ENCODE measurements around the gene RPRD1B.
A peak's percentile ranks its signal among the peaks of the same experiment; 100 is the strongest.

RPRD1B gene

DNA sequence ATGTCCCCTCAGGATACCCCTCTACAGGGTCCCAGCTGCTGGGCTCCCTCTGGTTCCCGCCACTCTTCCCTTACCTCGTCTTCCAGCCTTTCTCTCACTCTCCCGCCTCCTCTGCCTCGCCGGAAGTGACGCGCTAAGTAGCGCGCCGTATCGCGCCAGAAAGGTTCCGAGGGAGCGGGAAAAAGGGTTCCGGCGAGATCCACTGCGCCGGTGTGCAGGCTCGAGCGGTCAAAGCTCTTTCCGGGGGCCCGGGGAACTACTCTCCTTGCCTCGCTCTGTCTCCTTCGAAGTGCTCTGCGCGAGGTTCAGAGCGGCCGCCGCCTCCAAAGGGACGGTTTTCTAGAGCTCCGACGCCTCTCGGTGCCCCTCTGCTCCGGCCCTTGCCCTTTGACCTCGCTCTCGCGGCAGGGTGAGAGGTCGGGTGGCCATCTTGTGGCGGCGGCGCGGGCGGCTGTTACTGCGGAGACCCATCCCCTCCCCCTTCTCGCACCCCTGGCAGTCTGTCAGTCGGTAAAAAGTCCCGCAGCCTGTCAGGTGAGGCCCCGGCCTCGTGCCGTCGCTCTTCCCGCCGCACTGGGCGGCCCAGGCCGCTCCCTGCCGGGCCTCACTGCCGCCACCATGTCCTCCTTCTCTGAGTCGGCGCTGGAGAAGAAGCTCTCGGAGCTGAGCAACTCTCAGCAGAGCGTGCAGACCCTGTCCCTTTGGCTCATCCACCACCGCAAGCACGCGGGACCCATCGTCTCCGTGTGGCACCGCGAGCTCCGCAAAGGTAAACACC, at the start of gene RPRD1B, which contains the start of gene TTI1:
TSS of gene RPRD1B (plus strand) at position 417 of the 778 bp plus-strand sequence. CDS start at position 619, 202 bp downstream.
TSS of gene TTI1 (minus strand) at position 127 of the 778 bp plus-strand sequence. CDS start 19,640 bp downstream, outside the sequence.
- DNase-seq (ENCODE audit: low read depth), result peak; percentile 42

DNA sequence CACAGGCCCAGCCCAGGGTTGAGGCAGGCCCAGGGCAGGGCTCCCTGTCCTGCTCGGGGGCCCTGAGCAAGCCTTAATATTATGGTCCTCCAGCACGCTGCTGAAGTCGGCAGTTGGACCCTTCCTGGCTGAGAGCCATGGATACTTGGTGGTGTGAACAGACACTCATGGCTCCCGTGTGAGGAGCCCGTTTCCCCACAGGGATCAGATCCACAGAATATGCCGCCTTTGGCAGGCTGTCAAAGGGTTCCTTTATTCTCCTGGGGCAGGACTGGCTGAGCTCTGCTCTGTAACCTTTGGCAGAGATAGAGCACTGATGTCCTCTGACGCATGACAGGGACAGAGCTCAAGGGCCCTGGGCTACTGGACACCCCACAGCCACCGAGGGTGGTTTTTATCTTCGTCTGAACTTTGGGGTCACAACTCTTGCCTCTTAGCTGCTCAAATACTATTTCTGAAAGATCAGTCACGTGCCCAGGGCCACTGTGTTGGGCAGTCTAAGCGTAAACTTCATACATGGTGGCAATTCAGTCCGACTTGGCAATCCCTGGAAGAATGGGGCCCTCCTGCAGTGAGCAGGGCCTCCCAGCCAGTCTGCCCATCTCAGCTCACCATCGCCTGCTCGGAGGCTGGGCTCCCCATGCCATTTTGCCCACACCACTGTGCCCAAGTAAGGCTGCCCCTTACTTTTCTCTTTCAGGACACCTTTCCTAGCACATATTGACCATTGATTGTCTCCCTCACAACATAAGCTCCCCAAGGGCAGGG, 49.3 kb upstream of the RPRD1B start:
- DNase-seq (ENCODE audit: low read depth), result no peak

GRCh38 chr20:37986044-37986858, 47.3 kb upstream of the RPRD1B start:
- DNase-seq (ENCODE audit: low read depth), result no peak

- DNase-seq (ENCODE audit: low read depth), result no peak
Measured at GRCh38 chr20:37986873-37987601, 46.5 kb upstream of the RPRD1B start.

- no peak for DNase-seq (ENCODE audit: low read depth)
Measured at GRCh38 chr20:37987602-37988290, 45.8 kb upstream of the RPRD1B start.

DNA sequence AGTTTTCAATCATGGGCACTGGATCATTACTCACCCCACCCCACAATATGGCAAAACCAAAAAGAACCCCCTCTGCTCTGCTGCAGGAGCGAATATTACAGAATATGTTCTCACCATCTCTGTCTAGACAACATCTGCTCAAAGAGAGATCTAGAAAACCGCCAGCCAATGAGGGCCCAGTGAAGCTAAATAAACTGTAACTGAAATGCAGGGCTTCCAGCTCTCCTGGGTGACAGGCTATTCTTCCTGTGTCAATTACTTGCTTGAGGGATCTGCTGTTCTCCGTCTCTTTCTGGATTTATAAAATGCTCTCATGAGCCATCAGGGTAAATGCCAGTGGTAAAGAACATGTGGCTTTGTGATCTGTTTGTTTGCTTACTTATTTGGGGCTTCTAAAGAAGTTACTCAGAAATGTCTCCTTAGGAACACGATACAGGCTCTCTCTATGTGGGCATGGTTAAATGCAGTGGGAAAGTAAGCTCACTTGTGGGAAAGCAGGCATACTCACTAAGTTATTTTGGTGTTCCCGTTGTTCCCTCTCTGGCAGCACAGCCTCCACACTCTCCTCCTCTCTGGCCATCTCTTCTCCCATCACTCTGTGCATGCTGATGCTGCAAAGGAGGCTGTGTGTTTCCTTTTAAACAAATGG, 45.1 kb upstream of the RPRD1B start:
- no peak for DNase-seq (ENCODE audit: low read depth)

GRCh38 chr20:37989601-37990295, 43.8 kb upstream of the RPRD1B start:
- no peak for DNase-seq (ENCODE audit: low read depth)

DNA sequence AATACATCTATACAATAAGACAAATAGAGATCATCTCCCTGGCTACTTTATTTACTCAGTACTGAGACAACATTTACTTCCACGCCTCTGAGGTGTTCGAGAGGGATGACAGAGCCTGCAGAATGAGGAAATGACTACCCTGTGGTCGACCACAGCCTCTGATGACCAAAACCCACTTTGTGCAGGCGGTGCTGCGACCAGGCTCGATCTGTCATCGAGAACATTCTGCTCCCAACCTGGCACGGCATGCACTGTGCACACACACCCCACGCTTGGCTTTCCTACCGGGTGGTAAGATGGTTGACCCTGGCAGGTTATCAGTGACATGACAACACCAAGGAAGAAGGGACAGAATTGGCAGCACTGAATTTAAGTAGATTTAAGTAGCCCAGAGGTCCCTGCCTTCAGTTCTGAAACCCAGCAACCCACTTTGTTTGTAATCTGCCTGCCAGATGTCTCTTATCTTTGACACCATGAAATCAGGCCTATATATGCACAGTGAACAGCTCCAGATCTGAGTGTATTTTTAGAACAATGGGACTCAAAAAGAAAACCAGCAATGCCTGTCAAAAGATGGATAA, 42.9 kb upstream of the RPRD1B start:
- DNase-seq (ENCODE audit: low read depth), result no peak

- DNase-seq (ENCODE audit: low read depth), result no peak
Measured at GRCh38 chr20:37991157-37991866, 42.2 kb upstream of the RPRD1B start.

DNA sequence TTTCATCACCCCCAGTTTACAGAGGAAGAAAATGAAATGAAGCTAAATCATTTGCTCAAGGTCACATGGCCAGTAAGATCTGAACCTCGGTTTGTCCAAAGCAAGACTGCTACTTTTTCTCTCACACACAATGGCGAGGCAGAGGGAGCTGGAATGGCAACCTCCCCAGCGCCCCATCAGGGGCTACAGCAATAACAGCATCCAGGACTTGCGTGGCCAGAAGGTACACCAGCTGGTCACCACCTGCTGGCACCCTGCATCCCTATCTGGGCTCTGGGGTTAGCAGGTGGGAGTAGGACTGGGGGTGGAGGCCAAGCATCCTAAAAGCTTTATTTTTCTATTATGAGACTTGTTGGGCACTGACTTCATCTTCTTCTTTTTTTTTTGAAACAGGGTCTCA, 41.6 kb upstream of the RPRD1B start:
- no peak for DNase-seq (ENCODE audit: low read depth)

GRCh38 chr20:37992802-37993409, 40.6 kb upstream of the RPRD1B start:
- DNase-seq (ENCODE audit: low read depth), result no peak

GRCh38 chr20:37994512-37994911, 39.0 kb upstream of the RPRD1B start:
- DNase-seq (ENCODE audit: low read depth), result no peak

GRCh38 chr20:37995856-37996605, 37.5 kb upstream of the RPRD1B start:
- no peak for DNase-seq (ENCODE audit: low read depth)

- no peak for DNase-seq (ENCODE audit: low read depth)
Measured at GRCh38 chr20:37997516-37997915, 36.0 kb upstream of the RPRD1B start.

DNA sequence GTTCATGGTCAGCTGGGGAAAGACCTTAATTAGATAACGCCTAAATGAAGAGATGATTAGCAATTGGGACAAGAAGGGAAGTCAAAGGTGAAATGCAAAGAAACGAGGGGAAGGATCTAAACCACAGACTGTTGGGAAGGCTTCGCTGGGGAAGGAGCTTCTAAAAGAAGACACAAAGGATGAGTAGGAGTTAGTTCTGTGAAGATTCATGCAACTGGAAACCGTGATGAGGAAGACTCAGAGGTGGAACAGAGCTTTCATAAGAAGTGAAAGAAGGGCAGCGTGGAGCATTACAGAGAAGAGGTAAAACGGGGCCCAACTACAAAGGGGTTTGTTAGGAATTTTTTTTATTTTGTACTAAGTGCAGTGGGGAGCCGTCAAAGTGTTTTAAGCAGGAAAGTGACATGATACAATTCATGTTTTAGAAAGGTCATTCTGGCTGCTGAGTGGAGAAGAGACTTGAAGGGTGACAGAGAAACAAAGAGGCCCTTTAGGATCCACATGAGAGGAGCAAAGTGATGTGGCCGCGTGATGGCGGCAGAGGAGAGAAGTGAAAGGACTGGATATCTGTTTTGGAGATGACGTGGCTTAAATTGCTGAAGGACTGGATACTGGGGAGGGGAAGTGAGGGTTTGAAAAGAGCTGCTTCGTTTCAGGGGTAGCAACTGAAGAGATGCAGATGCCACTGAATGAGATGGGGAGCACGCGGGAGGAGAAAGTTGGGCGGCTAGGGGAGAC, 33.9 kb upstream of the RPRD1B start:
- DNase-seq (ENCODE audit: low read depth), result no peak

DNA sequence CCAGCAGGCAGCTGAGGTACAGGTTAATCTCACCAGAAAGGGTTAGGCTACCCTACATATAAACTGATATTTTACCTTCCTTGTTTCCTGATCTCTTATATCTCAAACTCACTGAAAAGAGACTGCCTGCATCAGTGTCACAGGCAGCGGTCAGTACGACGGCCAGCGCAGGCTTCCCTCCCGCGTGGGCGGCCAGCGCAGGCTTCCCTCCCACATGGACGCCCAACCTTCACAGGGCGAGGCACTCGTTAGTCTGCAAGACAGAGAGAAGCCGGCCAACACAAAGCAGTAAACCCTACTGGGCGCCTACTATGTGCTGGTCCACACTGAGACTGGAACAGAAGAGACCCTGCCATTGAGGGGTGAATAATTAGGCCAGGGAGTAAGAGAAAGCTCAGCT, 33.3 kb upstream of the RPRD1B start:
- no peak for DNase-seq (ENCODE audit: low read depth)
